Endothelial cell of umbilical vein (primary cell): Measurements from ENCODE around the gene OSBPL1A. TPM values are rescaled to one million over a fixed set of nuclear protein-coding genes. Genes with fewer than 3 reads are reported as not detected.

Experiments
- BruUV-seq: library from RNA; stranded (reverse); fragments of 400-500 nt; replicated peaks from 2 replicates; lab custom pipeline; 2021; lab: Mats Ljungman, UMichigan
- CTCF ChIA-PET: fragments of 300-600, 350-600 bp; sonication (Branson Sonifier 250); formaldehyde crosslinking; loops from one replicate; lab custom pipeline; 2021; ENCODE audit warnings: antibody characterized with exemption, inconsistent platforms; lab: Charles Lee
- POLR2A ChIA-PET: fragments of 300-600, 350-600 bp; sonication (Branson Sonifier 250); formaldehyde crosslinking; loops from one replicate; lab custom pipeline; 2021; ENCODE audit warnings: antibody characterized with exemption, inconsistent platforms; lab: Charles Lee
- DNase-seq: peaks from one replicate; pipeline ENCODE4 v3.0.0-alpha.2; 2011; ENCODE audit warnings: low read depth, low spot score
- FAIRE-seq: peaks from 2 replicates; lab custom pipeline; 2011; peaks lifted over from hg19 to GRCh38; lab: Jason Lieb, UNC
- H2AFZ ChIP-seq: 2 replicates; pipeline ENCODE4 v1.6.0; 2012; ENCODE audit warnings: low read depth, low read length, control low read depth, inconsistent platforms
- H3K27ac ChIP-seq: 2 replicates; pipeline ENCODE4 v1.5.1; 2011; ENCODE audit warnings: low read depth, mild to moderate bottlenecking, control low read depth, low read length, moderate library complexity; ENCODE audit not compliant: insufficient read depth
- H3K27me3 ChIP-seq, 2 experiments: 2 replicates each; pipeline versions ENCODE4 v1.6.0 to v1.6.1; 2011; ENCODE audit warnings: low read length in 2 of 2, mixed read lengths in 1 of 2; ENCODE audit not compliant: control insufficient read depth in 2 of 2, insufficient read depth in 2 of 2
- H3K36me3 ChIP-seq, 2 experiments: 2 replicates in 1 of 2; 3 replicates in 1 of 2; pipeline ENCODE4 v1.5.1; 2011; ENCODE audit warnings: low read length in 2 of 2, mild to moderate bottlenecking in 1 of 2, moderate library complexity in 1 of 2; ENCODE audit not compliant: control insufficient read depth in 2 of 2, insufficient read depth in 2 of 2; ENCODE audit errors: extremely low read depth in 1 of 2
- H3K4me1 ChIP-seq: 3 replicates; pipeline ENCODE4 v1.5.1; 2011; ENCODE audit warnings: mild to moderate bottlenecking, low read length; ENCODE audit not compliant: control insufficient read depth, insufficient read depth; ENCODE audit errors: extremely low read depth
- H3K4me2 ChIP-seq: 2 replicates; pipeline ENCODE4 v1.6.1; 2011; ENCODE audit warnings: low read length, control low read depth, mixed read lengths; ENCODE audit not compliant: insufficient read depth
- H3K4me3 ChIP-seq, 3 experiments: fragments of 200-600 bp in 1 of 3; sonication (generic), shearing (Covaris generic) in 1 of 3; replicated peaks in 1 of 3; 2 replicates each; pipeline ENCODE4 v1.5.1; 2011 to 2016; ENCODE audit warnings: control low read depth in 3 of 3, low read length in 3 of 3, mild to moderate bottlenecking in 2 of 3, inconsistent platforms in 1 of 3, low read depth in 1 of 3, moderate library complexity in 1 of 3; ENCODE audit not compliant: insufficient read depth in 1 of 3
- H3K79me2 ChIP-seq: 2 replicates; pipeline ENCODE4 v1.6.0; 2012; ENCODE audit warnings: low read length, inconsistent platforms; ENCODE audit not compliant: control insufficient read depth, insufficient read depth
- H3K9ac ChIP-seq: replicated peaks from 2 replicates; pipeline ENCODE3; 2011; ENCODE audit warnings: low read length, control low read depth; ENCODE audit not compliant: insufficient read depth; ENCODE audit errors: extremely low read depth
- H3K9me1 ChIP-seq: replicated peaks from 3 replicates; pipeline ENCODE4 v1.6.0; 2011; ENCODE audit warnings: mild to moderate bottlenecking, low read length; ENCODE audit not compliant: control insufficient read depth, insufficient read depth; ENCODE audit errors: extremely low read depth
- H3K9me3 ChIP-seq: replicated peaks from 2 replicates; pipeline ENCODE4 v1.5.1; 2012; ENCODE audit warnings: low read length, inconsistent platforms; ENCODE audit not compliant: control insufficient read depth, insufficient read depth
- H4K20me1 ChIP-seq: replicated peaks from 2 replicates; pipeline ENCODE3; 2011; ENCODE audit warnings: mild to moderate bottlenecking, low read length; ENCODE audit not compliant: control insufficient read depth, insufficient read depth; ENCODE audit errors: extremely low read depth
- CTCF ChIP-seq, 2 donors: IDR thresholded peaks; 1 replicate in 1 of 2; 2 replicates in 1 of 2; pipeline ENCODE4 v1.5.1; 2011; ENCODE audit warnings: low read length in 2 of 2, mild to moderate bottlenecking in 2 of 2, moderate library complexity in 2 of 2, control low read depth in 1 of 2, inconsistent platforms in 1 of 2, low read depth in 1 of 2; ENCODE audit not compliant: insufficient read depth in 1 of 2; ENCODE audit errors: extremely low read depth in 1 of 2
- EZH2 ChIP-seq: IDR thresholded peaks from 2 replicates; pipeline ENCODE4 v1.6.1; 2012; ENCODE audit warnings: borderline replicate concordance, low read depth, mild to moderate bottlenecking, moderate library complexity, low read length, inconsistent platforms; ENCODE audit not compliant: severe bottlenecking
- FOS ChIP-seq: IDR thresholded peaks from 2 replicates; pipeline ENCODE4 v1.6.1; 2011; ENCODE audit warnings: mild to moderate bottlenecking, low read length, moderate library complexity, borderline replicate concordance; ENCODE audit not compliant: insufficient read depth
- GATA2 ChIP-seq: IDR thresholded peaks from 2 replicates; pipeline ENCODE4 v1.7.0; 2011; ENCODE audit warnings: low read depth, mild to moderate bottlenecking, moderate library complexity, mixed read lengths, low read length; ENCODE audit not compliant: insufficient read length, insufficient read depth
- JUN ChIP-seq: IDR thresholded peaks from 2 replicates; pipeline ENCODE4 v1.6.1; 2011; ENCODE audit warnings: borderline replicate concordance, low read depth; ENCODE audit not compliant: insufficient read length, insufficient read depth
- MAX ChIP-seq: IDR thresholded peaks from 2 replicates; pipeline ENCODE4 v1.6.1; 2011; ENCODE audit not compliant: insufficient read depth, insufficient read length
- MYC ChIP-seq: IDR thresholded peaks from one replicate; pipeline ENCODE4 v1.6.1; 2011; ENCODE audit warnings: mild to moderate bottlenecking, low read depth, low read length
- POLR2A ChIP-seq: IDR thresholded peaks from 2 replicates; pipeline ENCODE4 v1.6.1; 2012; ENCODE audit warnings: low read depth, mild to moderate bottlenecking, control low read depth, low read length
- POLR2AphosphoS5 ChIP-seq: IDR thresholded peaks from 2 replicates; pipeline ENCODE4 v1.6.1; 2012; ENCODE audit warnings: low read depth, mild to moderate bottlenecking, control low read depth, low read length, moderate library complexity; ENCODE audit not compliant: insufficient read depth
- dilution Hi-C: fragments of 300-500 bp; cut with MboI; formaldehyde crosslinking; loops from one replicate; pipeline ENCODE4 v1.15.0; 2019; ENCODE audit warnings: low sequenced_read_pairs; ENCODE audit not compliant: extremely low pct_ligation_motif_present
- intact Hi-C: fragments of 100-400 bp; cut with micrococcal nuclease; formaldehyde crosslinking; loops from one replicate; pipeline ENCODE4 v1.10.0; 2022
- polyA plus RNA-seq, 4 experiments: library from polyadenylated mRNA; depleted of rRNA in 3 of 4; stranded (reverse) in 3 of 4; unstranded in 1 of 4; fragments of >200 nt; gene quantifications; 2 replicates each; pipeline versions ENCODE4 v1.2.1 to v1.2.3, GENCODE V29; 2011 to 2012; ENCODE audit warnings: missing spikeins in 1 of 4
- total RNA-seq: library from RNA; stranded (reverse); gene quantifications from 2 replicates; pipeline ENCODE4 v1.2.3, GENCODE V29; 2021

Gene OSBPL1A
- total and polyA plus RNA-seq, 2 donors (not counting 3 experiments of a cell fraction or from before 2014, with no cell fraction given) = 6.4 to 16.5 TPM

- Histone ChIP-seq H3K4me3 (no peak overlapping the region), H3K4me2 (no peak overlapping the region), H4K20me1 (no peaks in the 10 kb centered on the region), H3K27me3 (no peaks in the 10 kb centered on the region), H3K9me3 (no peaks in the 10 kb centered on the region), H3K27ac (no peak overlapping the region), H3K79me2 (no peaks in the 10 kb centered on the region), H3K36me3 (no peaks in the 10 kb centered on the region), H3K9ac (no peak overlapping the region), H3K9me1 (no peaks in the 10 kb centered on the region), H2AFZ (no peak overlapping the region), H3K4me1 (no peaks in the 10 kb centered on the region)
- DNase-seq (no peak), FAIRE-seq (no peak)
- ChIA-PET POLR2A (interaction anchor here (0.8 kb wide), 1 partner anchor 36 kb away, joined by 5 read pairs; no protein-coding TSS in a partner anchor), CTCF (interaction anchor here (0.5 to 1.9 kb wide), 2 partner anchors 29 to 33 kb away, joined by 3 to 6 read pairs; no protein-coding TSS in a partner anchor)
- no peak for TF ChIP-seq FOS
- TF ChIP-seq MYC = no peak
- TF ChIP-seq MAX = no peak
- TF ChIP-seq CTCF (IDR thresholded peaks at IDR 0.05; ENCODE audit: extremely low read depth in 1 of 2, insufficient read depth in 1 of 2, low read depth in 1 of 2, low read length in 2 of 2) = no peak
- no peak for TF ChIP-seq GATA2
- no peak for TF ChIP-seq POLR2AphosphoS5
- no peak for TF ChIP-seq EZH2
- TF ChIP-seq JUN = no peak
- no peak for TF ChIP-seq POLR2A
- dilution Hi-C loops (no loop called here), intact Hi-C loops (no loop called here)
- no TSS peak for BruUV-seq
Observed at GRCh38 chr18:24388957-24389356, 8.7 kb downstream of the OSBPL1A start.
